A549 (cell line): ENCODE data around the gene HSP90B1.

Source experiments
- CBX2 ChIP-seq: fragments of 200-600 bp; sonication (generic); IDR thresholded peaks from 2 replicates; pipeline ENCODE4 v1.6.1; 2016; ENCODE audit warnings: low read depth, mild to moderate bottlenecking, borderline replicate concordance
- EP300 ChIP-seq, 2 experiments: fragments of >200 bp; sonication (Bioruptor Twin); formaldehyde crosslinking; IDR thresholded peaks; 2 replicates in 1 of 2; 3 replicates in 1 of 2; pipeline ENCODE4 v1.6.1; 2016 to 2017
- FOSL2 ChIP-seq, 2 experiments: fragments of 450-650 bp in 1 of 2; fragments of >200 bp in 1 of 2; sonication (Bioruptor Twin) in 1 of 2; formaldehyde crosslinking; IDR thresholded peaks; 2 replicates each; pipeline versions ENCODE4 v1.5.0 to v1.6.1; 2016 to 2020; ENCODE audit warnings: mild to moderate bottlenecking in 1 of 2, moderate library complexity in 1 of 2
- HMGXB4 ChIP-seq: fragments of 250-450 bp; sonication (Bioruptor Pico); IDR thresholded peaks from 2 replicates; pipeline ENCODE4 v1.5.0; 2021; ENCODE audit warnings: mild to moderate bottlenecking, moderate library complexity, borderline replicate concordance
- NR3C1 ChIP-seq: fragments of >200 bp; sonication (Bioruptor Twin); formaldehyde crosslinking; IDR thresholded peaks from 3 replicates; pipeline ENCODE4 v1.6.1; 2017
- TF ChIP-seq, protein P1 (sequence below): fragments of >200 bp; sonication (Bioruptor Twin); formaldehyde crosslinking; IDR thresholded peaks from 3 replicates; pipeline ENCODE4 v1.5.1; 2016
- TF ChIP-seq, protein P2 (sequence below): fragments of 150-350 bp; IDR thresholded peaks from 2 replicates; pipeline ENCODE4 v1.6.1; 2014; ENCODE audit warnings: low read depth, mild to moderate bottlenecking, low read length

GRCh38 chr12:103881261-103881660 lies 48.9 kb upstream of the HSP90B1 start:
- TF ChIP-seq, protein P1, sequence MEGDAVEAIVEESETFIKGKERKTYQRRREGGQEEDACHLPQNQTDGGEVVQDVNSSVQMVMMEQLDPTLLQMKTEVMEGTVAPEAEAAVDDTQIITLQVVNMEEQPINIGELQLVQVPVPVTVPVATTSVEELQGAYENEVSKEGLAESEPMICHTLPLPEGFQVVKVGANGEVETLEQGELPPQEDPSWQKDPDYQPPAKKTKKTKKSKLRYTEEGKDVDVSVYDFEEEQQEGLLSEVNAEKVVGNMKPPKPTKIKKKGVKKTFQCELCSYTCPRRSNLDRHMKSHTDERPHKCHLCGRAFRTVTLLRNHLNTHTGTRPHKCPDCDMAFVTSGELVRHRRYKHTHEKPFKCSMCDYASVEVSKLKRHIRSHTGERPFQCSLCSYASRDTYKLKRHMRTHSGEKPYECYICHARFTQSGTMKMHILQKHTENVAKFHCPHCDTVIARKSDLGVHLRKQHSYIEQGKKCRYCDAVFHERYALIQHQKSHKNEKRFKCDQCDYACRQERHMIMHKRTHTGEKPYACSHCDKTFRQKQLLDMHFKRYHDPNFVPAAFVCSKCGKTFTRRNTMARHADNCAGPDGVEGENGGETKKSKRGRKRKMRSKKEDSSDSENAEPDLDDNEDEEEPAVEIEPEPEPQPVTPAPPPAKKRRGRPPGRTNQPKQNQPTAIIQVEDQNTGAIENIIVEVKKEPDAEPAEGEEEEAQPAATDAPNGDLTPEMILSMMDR = no peak
- no peak for TF ChIP-seq EP300 (IDR thresholded peaks at IDR 0.05)
- TF ChIP-seq CBX2 = no peak
- TF ChIP-seq, protein P2, sequence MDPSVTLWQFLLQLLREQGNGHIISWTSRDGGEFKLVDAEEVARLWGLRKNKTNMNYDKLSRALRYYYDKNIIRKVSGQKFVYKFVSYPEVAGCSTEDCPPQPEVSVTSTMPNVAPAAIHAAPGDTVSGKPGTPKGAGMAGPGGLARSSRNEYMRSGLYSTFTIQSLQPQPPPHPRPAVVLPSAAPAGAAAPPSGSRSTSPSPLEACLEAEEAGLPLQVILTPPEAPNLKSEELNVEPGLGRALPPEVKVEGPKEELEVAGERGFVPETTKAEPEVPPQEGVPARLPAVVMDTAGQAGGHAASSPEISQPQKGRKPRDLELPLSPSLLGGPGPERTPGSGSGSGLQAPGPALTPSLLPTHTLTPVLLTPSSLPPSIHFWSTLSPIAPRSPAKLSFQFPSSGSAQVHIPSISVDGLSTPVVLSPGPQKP = no peak
- no peak for TF ChIP-seq FOSL2 (IDR thresholded peaks at IDR 0.05)
- no peak for TF ChIP-seq FOSL2 (CRISPR knock-in tag; IDR thresholded peaks at IDR 0.05)
- no peak for TF ChIP-seq NR3C1
- no peak for TF ChIP-seq HMGXB4 (CRISPR knock-in tag)
